GM12878 (cell line): ENCODE results near the gene ADAMTS3. TPM values are rescaled to one million over a fixed set of nuclear protein-coding genes. Genes with fewer than 3 reads are reported as not detected.

Source experiments
- ATAC-seq: fragments of 200-7000 bp; cut with Tn5 transposase; 3 replicates; pipeline ENCODE4 v1.9.1; 2020; ENCODE audit warnings: mild to moderate bottlenecking, moderate library complexity
- BruUV-seq: library from RNA; stranded (reverse); fragments of 400-500 nt; replicated peaks from 2 replicates; lab custom pipeline; 2021; lab: Mats Ljungman, UMichigan
- CTCF ChIA-PET: fragments of 300-600 bp; sonication (Branson Sonifier 250); formaldehyde crosslinking; extraction: SDS; loops from one replicate; lab custom pipeline; 2021; ENCODE audit warnings: inconsistent platforms; lab: Yijun Ruan, JAX
- POLR2A ChIA-PET: fragments of 350-600 bp; formaldehyde crosslinking; extraction: SDS; loops from one replicate; lab custom pipeline; 2021; ENCODE audit warnings: inconsistent platforms; lab: Charles Lee
- RAD21 ChIA-PET: fragments of 300-600 bp; sonication (Branson Sonifier 250); formaldehyde crosslinking; loops from one replicate; lab custom pipeline; 2023; ENCODE audit warnings: antibody characterized with exemption; ENCODE audit not compliant: unreplicated experiment; lab: Charles Lee
- SMC1A ChIA-PET: fragments of 300-600 bp; sonication (Branson Sonifier 250); formaldehyde crosslinking; loops from one replicate; lab custom pipeline; 2023; ENCODE audit not compliant: unreplicated experiment, uncharacterized antibody; lab: Charles Lee
- DNase-seq: peaks from one replicate; pipeline ENCODE4 v3.0.0-alpha.2; 2011; ENCODE audit warnings: low read depth, low spot score
- FAIRE-seq: peaks from 3 replicates; lab custom pipeline; 2011; peaks lifted over from hg19 to GRCh38; lab: Jason Lieb, UNC
- H2AFZ ChIP-seq: 2 replicates; pipeline ENCODE4 v1.6.0; 2011; ENCODE audit warnings: low read depth, low read length, control low read depth; ENCODE audit not compliant: control insufficient read depth
- H3K27ac ChIP-seq: 2 replicates; pipeline ENCODE4 v1.5.1; 2011; ENCODE audit warnings: control low read depth; ENCODE audit not compliant: control insufficient read depth, insufficient read depth
- H3K27me3 ChIP-seq, 2 experiments: replicated peaks in 1 of 2; 2 replicates each; pipeline versions ENCODE4 v1.6.0 to v1.6.1; 2011; ENCODE audit warnings: low read length in 1 of 2; ENCODE audit not compliant: control insufficient read depth in 2 of 2, insufficient read depth in 2 of 2
- H3K36me3 ChIP-seq, 2 experiments: 2 replicates each; pipeline ENCODE4 v1.5.1; 2011; ENCODE audit warnings: low read length in 1 of 2; ENCODE audit not compliant: control insufficient read depth in 2 of 2, insufficient read depth in 2 of 2
- H3K4me1 ChIP-seq: 2 replicates; pipeline ENCODE4 v1.6.1; 2011; ENCODE audit warnings: mild to moderate bottlenecking, low read length, moderate library complexity, mixed read lengths; ENCODE audit not compliant: control insufficient read depth, insufficient read depth
- H3K4me2 ChIP-seq: 2 replicates; pipeline ENCODE4 v1.6.0; 2011; ENCODE audit warnings: control low read depth; ENCODE audit not compliant: control insufficient read depth, insufficient read depth
- H3K4me3 ChIP-seq: fragments of 200-600 bp; sonication (generic); 2 replicates; pipeline ENCODE4 v1.5.1; 2016
- H3K79me2 ChIP-seq: 2 replicates; pipeline ENCODE4 v1.6.0; 2011; ENCODE audit warnings: low read length; ENCODE audit not compliant: control insufficient read depth, insufficient read depth
- H3K9ac ChIP-seq: 2 replicates; pipeline ENCODE4 v1.8.0; 2011; ENCODE audit warnings: low read length, control low read depth, mixed read lengths; ENCODE audit not compliant: control insufficient read depth, insufficient read depth
- H3K9me3 ChIP-seq: replicated peaks from 3 replicates; pipeline ENCODE4 v1.5.1; 2011; ENCODE audit warnings: mild to moderate bottlenecking, low read length; ENCODE audit not compliant: control insufficient read depth, insufficient read depth
- H4K20me1 ChIP-seq: 2 replicates; pipeline ENCODE4 v1.6.0; 2011; ENCODE audit not compliant: control insufficient read depth, insufficient read depth
- MEF2A ChIP-seq: IDR thresholded peaks from 2 replicates; pipeline ENCODE4 v1.6.1; 2011; ENCODE audit warnings: low read depth, mild to moderate bottlenecking, low read length, moderate library complexity; ENCODE audit not compliant: insufficient read depth
- MYC ChIP-seq: IDR thresholded peaks from 2 replicates; pipeline ENCODE4 v1.6.1; 2011; ENCODE audit warnings: mild to moderate bottlenecking, low read length, moderate library complexity, inconsistent platforms; ENCODE audit not compliant: insufficient read depth, insufficient replicate concordance, insufficient read length, severe bottlenecking
- NBN ChIP-seq: fragments of 450-650 bp; IDR thresholded peaks from 2 replicates; pipeline ENCODE4 v1.6.1; 2016
- NFXL1 ChIP-seq: fragments of 450-650 bp; IDR thresholded peaks from 2 replicates; pipeline ENCODE4 v1.6.1; 2017; ENCODE audit warnings: antibody characterized with exemption, mild to moderate bottlenecking, borderline replicate concordance
- POU2F2 ChIP-seq: IDR thresholded peaks from 3 replicates; pipeline ENCODE4 v1.6.1; 2011; ENCODE audit warnings: low read depth, mild to moderate bottlenecking, low read length, borderline replicate concordance
- RUNX3 ChIP-seq: IDR thresholded peaks from 2 replicates; pipeline ENCODE4 v1.6.1; 2012; ENCODE audit warnings: low read length, inconsistent platforms
- TAF1 ChIP-seq: IDR thresholded peaks from 2 replicates; pipeline ENCODE4 v1.6.1; 2011; ENCODE audit warnings: mild to moderate bottlenecking, low read depth, low read length, borderline replicate concordance
- TCF12 ChIP-seq: IDR thresholded peaks from 2 replicates; pipeline ENCODE4 v1.6.1; 2011; ENCODE audit warnings: low read depth, mild to moderate bottlenecking, low read length
- ZNF207 ChIP-seq: fragments of 450-650 bp; IDR thresholded peaks from 2 replicates; pipeline ENCODE4 v1.6.1; 2014; ENCODE audit warnings: antibody characterized with exemption, mild to moderate bottlenecking, borderline replicate concordance
- WGBS: methylation state at CpG from one replicate; pipeline ENCODE4 v1.1.6; 2016; ENCODE audit warnings: low lambda C conversion rate; ENCODE audit not compliant: insufficient replicate concordance, insufficient coverage; ENCODE audit errors: missing lambda C conversion rate; 5-methylcytosine and 5-hydroxymethylcytosine counted together
- in situ Hi-C: fragments of 300-500 bp; cut with MboI; formaldehyde crosslinking; loops from 9 replicates; pipeline ENCODE4 v1.14.3; 2018; ENCODE audit warnings: mixed read lengths
- intact Hi-C: fragments of 100-400 bp; cut with micrococcal nuclease; formaldehyde crosslinking; loops from one replicate; pipeline ENCODE4 v1.14.2; 2022; ENCODE audit not compliant: unreplicated experiment
- polyA plus RNA-seq, 11 experiments: library from polyadenylated mRNA; depleted of rRNA in 4 of 11; unstranded in 6 of 11; stranded (reverse) in 5 of 11; fragments of >200 nt; fragmentation: Nextera tagmentation in 4 of 11; fragmentation: Illumina TruSeq in 1 of 11; extraction: Ambion mirVana in 4 of 11; extraction: Trizol in 1 of 11; gene quantifications; 1 replicate in 1 of 11; 2 replicates in 10 of 11; pipeline versions ENCODE4 v1.2.1 to v1.2.3, GENCODE V29; 2011 to 2016; ENCODE audit warnings: inconsistent platforms in 2 of 11, missing spikeins in 2 of 11, low read depth in 1 of 11
- total RNA-seq, 4 experiments: library from RNA; depleted of rRNA in 3 of 4; stranded (reverse); fragments of >200 nt in 3 of 4; fragmentation: Illumina TruSeq in 1 of 4; extraction: Trizol in 1 of 4; gene quantifications; 2 replicates each; pipeline versions ENCODE4 v1.2.1 to v1.2.3, GENCODE V29; 2013 to 2021
- TF ChIP-seq, protein P1 (sequence below): IDR thresholded peaks from 2 replicates; pipeline ENCODE4 v1.6.1; 2011; ENCODE audit warnings: low read depth, mild to moderate bottlenecking, low read length, moderate library complexity, borderline replicate concordance; ENCODE audit errors: extremely low read depth
- TF ChIP-seq, protein P2 (sequence below): fragments of 450-650 bp; IDR thresholded peaks from 2 replicates; pipeline ENCODE4 v1.6.1; 2017; ENCODE audit warnings: mild to moderate bottlenecking
- TF ChIP-seq, protein P3 (sequence below): IDR thresholded peaks from 2 replicates; pipeline ENCODE4 v1.6.1; 2011; ENCODE audit warnings: borderline replicate concordance, low read depth, mild to moderate bottlenecking, moderate library complexity, low read length; ENCODE audit not compliant: insufficient read depth, poor library complexity, severe bottlenecking
- TF ChIP-seq, protein P4 (sequence below): IDR thresholded peaks from 2 replicates; pipeline ENCODE4 v1.6.1; 2012; ENCODE audit warnings: improper control_type of control experiment, low read depth, low read length; ENCODE audit not compliant: insufficient replicate concordance
- TF ChIP-seq, protein P5 (sequence below): IDR thresholded peaks from 2 replicates; pipeline ENCODE4 v1.6.1; 2012; ENCODE audit warnings: low read depth, low read length, improper control_type of control experiment

ADAMTS3 gene
- total and polyA plus RNA-seq, 10 of the 15 experiments (the other 5 are each of a cell fraction or from before 2014, with no cell fraction given), result under 0.01 to 0.07 (median 0.02) TPM; not detected in 6

- no TSS peak for BruUV-seq
- Histone ChIP-seq H3K4me1 (no peaks in the 10 kb centered on the region), H3K36me3 (no peaks in the 10 kb centered on the region), H4K20me1 (no peaks in the 10 kb centered on the region), H3K79me2 (no peaks in the 10 kb centered on the region), H3K9me3 (no peaks in the 10 kb centered on the region), H3K9ac (no peak overlapping the region), H3K4me2 (no peak overlapping the region), H3K27ac (no peak overlapping the region), H2AFZ (no peak overlapping the region), H3K4me3 (no peak overlapping the region), H3K27me3 (no peaks in the 10 kb centered on the region)
- no peak for FAIRE-seq
- no peak for DNase-seq
- in situ Hi-C loops, result no loop called here
- ChIA-PET RAD21 (no interaction called here), SMC1A (no interaction called here), POLR2A (no interaction called here), CTCF (interaction anchor here (1.6 kb wide), 1 partner anchor 9 kb away, joined by 5 read pairs; no protein-coding TSS in a partner anchor)
- intact Hi-C loops, result no loop called here
- no peak for ATAC-seq
- WGBS, result 58% methylated on average over 2 of the region's 2 CpGs
- no peak for TF ChIP-seq MEF2A
- no peak for TF ChIP-seq NFXL1
- TF ChIP-seq, protein P1, sequence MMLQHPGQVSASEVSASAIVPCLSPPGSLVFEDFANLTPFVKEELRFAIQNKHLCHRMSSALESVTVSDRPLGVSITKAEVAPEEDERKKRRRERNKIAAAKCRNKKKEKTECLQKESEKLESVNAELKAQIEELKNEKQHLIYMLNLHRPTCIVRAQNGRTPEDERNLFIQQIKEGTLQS, result no peak
- TF ChIP-seq NBN, result no peak
- TF ChIP-seq, protein P2, sequence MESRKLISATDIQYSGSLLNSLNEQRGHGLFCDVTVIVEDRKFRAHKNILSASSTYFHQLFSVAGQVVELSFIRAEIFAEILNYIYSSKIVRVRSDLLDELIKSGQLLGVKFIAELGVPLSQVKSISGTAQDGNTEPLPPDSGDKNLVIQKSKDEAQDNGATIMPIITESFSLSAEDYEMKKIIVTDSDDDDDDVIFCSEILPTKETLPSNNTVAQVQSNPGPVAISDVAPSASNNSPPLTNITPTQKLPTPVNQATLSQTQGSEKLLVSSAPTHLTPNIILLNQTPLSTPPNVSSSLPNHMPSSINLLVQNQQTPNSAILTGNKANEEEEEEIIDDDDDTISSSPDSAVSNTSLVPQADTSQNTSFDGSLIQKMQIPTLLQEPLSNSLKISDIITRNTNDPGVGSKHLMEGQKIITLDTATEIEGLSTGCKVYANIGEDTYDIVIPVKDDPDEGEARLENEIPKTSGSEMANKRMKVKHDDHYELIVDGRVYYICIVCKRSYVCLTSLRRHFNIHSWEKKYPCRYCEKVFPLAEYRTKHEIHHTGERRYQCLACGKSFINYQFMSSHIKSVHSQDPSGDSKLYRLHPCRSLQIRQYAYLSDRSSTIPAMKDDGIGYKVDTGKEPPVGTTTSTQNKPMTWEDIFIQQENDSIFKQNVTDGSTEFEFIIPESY, result no peak
- no peak for TF ChIP-seq ZNF207
- TF ChIP-seq, protein P3, sequence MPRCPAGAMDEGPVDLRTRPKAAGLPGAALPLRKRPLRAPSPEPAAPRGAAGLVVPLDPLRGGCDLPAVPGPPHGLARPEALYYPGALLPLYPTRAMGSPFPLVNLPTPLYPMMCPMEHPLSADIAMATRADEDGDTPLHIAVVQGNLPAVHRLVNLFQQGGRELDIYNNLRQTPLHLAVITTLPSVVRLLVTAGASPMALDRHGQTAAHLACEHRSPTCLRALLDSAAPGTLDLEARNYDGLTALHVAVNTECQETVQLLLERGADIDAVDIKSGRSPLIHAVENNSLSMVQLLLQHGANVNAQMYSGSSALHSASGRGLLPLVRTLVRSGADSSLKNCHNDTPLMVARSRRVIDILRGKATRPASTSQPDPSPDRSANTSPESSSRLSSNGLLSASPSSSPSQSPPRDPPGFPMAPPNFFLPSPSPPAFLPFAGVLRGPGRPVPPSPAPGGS, result no peak
- TF ChIP-seq, protein P4, sequence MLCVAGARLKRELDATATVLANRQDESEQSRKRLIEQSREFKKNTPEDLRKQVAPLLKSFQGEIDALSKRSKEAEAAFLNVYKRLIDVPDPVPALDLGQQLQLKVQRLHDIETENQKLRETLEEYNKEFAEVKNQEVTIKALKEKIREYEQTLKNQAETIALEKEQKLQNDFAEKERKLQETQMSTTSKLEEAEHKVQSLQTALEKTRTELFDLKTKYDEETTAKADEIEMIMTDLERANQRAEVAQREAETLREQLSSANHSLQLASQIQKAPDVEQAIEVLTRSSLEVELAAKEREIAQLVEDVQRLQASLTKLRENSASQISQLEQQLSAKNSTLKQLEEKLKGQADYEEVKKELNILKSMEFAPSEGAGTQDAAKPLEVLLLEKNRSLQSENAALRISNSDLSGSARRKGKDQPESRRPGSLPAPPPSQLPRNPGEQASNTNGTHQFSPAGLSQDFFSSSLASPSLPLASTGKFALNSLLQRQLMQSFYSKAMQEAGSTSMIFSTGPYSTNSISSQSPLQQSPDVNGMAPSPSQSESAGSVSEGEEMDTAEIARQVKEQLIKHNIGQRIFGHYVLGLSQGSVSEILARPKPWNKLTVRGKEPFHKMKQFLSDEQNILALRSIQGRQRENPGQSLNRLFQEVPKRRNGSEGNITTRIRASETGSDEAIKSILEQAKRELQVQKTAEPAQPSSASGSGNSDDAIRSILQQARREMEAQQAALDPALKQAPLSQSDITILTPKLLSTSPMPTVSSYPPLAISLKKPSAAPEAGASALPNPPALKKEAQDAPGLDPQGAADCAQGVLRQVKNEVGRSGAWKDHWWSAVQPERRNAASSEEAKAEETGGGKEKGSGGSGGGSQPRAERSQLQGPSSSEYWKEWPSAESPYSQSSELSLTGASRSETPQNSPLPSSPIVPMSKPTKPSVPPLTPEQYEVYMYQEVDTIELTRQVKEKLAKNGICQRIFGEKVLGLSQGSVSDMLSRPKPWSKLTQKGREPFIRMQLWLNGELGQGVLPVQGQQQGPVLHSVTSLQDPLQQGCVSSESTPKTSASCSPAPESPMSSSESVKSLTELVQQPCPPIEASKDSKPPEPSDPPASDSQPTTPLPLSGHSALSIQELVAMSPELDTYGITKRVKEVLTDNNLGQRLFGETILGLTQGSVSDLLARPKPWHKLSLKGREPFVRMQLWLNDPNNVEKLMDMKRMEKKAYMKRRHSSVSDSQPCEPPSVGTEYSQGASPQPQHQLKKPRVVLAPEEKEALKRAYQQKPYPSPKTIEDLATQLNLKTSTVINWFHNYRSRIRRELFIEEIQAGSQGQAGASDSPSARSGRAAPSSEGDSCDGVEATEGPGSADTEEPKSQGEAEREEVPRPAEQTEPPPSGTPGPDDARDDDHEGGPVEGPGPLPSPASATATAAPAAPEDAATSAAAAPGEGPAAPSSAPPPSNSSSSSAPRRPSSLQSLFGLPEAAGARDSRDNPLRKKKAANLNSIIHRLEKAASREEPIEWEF, result no peak
- no peak for TF ChIP-seq TCF12
- TF ChIP-seq RUNX3, result no peak
- TF ChIP-seq, protein P5, sequence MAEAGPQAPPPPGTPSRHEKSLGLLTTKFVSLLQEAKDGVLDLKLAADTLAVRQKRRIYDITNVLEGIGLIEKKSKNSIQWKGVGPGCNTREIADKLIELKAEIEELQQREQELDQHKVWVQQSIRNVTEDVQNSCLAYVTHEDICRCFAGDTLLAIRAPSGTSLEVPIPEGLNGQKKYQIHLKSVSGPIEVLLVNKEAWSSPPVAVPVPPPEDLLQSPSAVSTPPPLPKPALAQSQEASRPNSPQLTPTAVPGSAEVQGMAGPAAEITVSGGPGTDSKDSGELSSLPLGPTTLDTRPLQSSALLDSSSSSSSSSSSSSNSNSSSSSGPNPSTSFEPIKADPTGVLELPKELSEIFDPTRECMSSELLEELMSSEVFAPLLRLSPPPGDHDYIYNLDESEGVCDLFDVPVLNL, result no peak
- no peak for TF ChIP-seq POU2F2
- no peak for TF ChIP-seq MYC
- TF ChIP-seq TAF1, result no peak
These were observed 55.8 kb downstream of the ADAMTS3 start for GRCh38 chr4:72513227-72513626.
